SU-DHL-6 (cell line): ENCODE data around the gene HS6ST2.

Experiments used
- H2AFZ ChIP-seq: fragments of 200-600 bp; sonication (generic); 2 replicates; pipeline ENCODE4 v1.6.1; 2014; ENCODE audit warnings: low read depth, mild to moderate bottlenecking, moderate library complexity, mixed read lengths, antibody characterized with exemption, low read length; ENCODE audit not compliant: severe bottlenecking
- H3F3A ChIP-seq: fragments of 200-600 bp; shearing (Covaris generic); 2 replicates; pipeline ENCODE4 v1.6.0; 2016; ENCODE audit warnings: antibody characterized with exemption, mild to moderate bottlenecking; ENCODE audit not compliant: insufficient read depth
- H3K27ac ChIP-seq: fragments of 200-600 bp; sonication (generic); 2 replicates; pipeline ENCODE4 v1.5.1; 2016; ENCODE audit warnings: low read depth, mild to moderate bottlenecking, low read length, moderate library complexity, mixed read lengths
- H3K27me3 ChIP-seq: fragments of 200-600 bp; sonication (generic), shearing (Covaris generic); 2 replicates; pipeline ENCODE4 v1.6.0; 2014; ENCODE audit warnings: mild to moderate bottlenecking, low read length
- H3K36me3 ChIP-seq: fragments of 200-600 bp; sonication (generic); 2 replicates; pipeline ENCODE4 v1.6.1; 2014; ENCODE audit warnings: mild to moderate bottlenecking, low read length, mixed read lengths
- H3K4me2 ChIP-seq: fragments of 300-600, 200-600 bp; shearing (Covaris generic), sonication (generic); 2 replicates; pipeline ENCODE4 v1.6.0; 2014; ENCODE audit warnings: low read length, low read depth, mild to moderate bottlenecking; ENCODE audit not compliant: poor library complexity, severe bottlenecking
- H3K4me3 ChIP-seq: fragments of 200-600 bp; sonication (generic); 2 replicates; pipeline ENCODE4 v1.5.1; 2014; ENCODE audit warnings: antibody characterized with exemption, low read length, mild to moderate bottlenecking, mixed read lengths; ENCODE audit not compliant: insufficient read depth, poor library complexity, severe bottlenecking
- H3K79me2 ChIP-seq: fragments of 200-600 bp; sonication (generic); 2 replicates; pipeline ENCODE4 v1.6.1; 2014; ENCODE audit warnings: mild to moderate bottlenecking, low read length, moderate library complexity; ENCODE audit not compliant: insufficient read depth
- H3K9ac ChIP-seq: fragments of 200-600 bp; sonication (generic); 2 replicates; pipeline ENCODE4 v1.7.0; 2014; ENCODE audit warnings: mild to moderate bottlenecking, low read length
- H3K9me2 ChIP-seq: fragments of 200-600 bp; sonication (generic); replicated peaks from 2 replicates; pipeline ENCODE4 v1.6.1; 2014; ENCODE audit warnings: low read length; ENCODE audit not compliant: insufficient read depth
- H3K9me3 ChIP-seq: fragments of 200-600 bp; sonication (generic); 2 replicates; pipeline ENCODE4 v1.6.1; 2014; ENCODE audit warnings: low read length, mixed read lengths; ENCODE audit not compliant: insufficient read depth
- H4K20me1 ChIP-seq: fragments of 200-600 bp; sonication (generic); 2 replicates; pipeline ENCODE4 v1.6.1; 2014; ENCODE audit warnings: low read depth, mild to moderate bottlenecking, antibody characterized with exemption, low read length, moderate library complexity, mixed read lengths
- EZH2phosphoT487 ChIP-seq: fragments of 200-600 bp; sonication (generic), shearing (Covaris generic); conservative IDR thresholded peaks from 2 replicates; pipeline ENCODE4 v1.6.1; 2018; ENCODE audit warnings: mild to moderate bottlenecking, antibody characterized with exemption, low read length, moderate library complexity, mixed read lengths
- TF ChIP-seq, protein P1 (sequence below): fragments of 200-600 bp; sonication (generic); IDR thresholded peaks from one replicate; pipeline ENCODE4 v1.5.1; 2017; ENCODE audit warnings: antibody characterized with exemption, mild to moderate bottlenecking, low read length, moderate library complexity; ENCODE audit not compliant: insufficient read depth, poor library complexity, severe bottlenecking

The HS6ST2 gene

DNA sequence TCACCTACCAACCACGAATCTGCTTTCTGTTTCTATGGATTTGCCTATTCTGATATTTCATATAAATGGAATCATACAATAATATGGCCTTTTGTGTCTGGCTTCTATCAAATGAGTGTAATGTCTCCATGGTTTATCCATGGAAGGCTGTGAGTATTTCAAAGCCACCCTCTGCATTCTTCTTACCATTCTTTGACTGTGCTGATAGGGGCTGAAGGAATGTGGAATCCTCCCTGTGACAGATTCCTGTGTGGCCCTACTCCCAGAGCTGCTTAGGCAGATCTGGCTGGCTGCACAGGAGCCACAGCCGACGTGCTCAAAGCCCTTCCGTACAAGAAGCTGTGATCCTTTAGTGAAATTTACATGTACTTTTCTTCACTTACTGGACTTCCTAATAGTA, 163.2 kb downstream of the HS6ST2 start:
- H3K27me3 ChIP-seq: no peaks in the 10 kb centered on the region
- H3K9me3 ChIP-seq: no peaks in the 10 kb centered on the region
- no peaks in the 10 kb centered on the region for H3K9me2 ChIP-seq
- H3K4me2 ChIP-seq: no peak overlapping the region
- H3K9ac ChIP-seq: no peak overlapping the region
- TF ChIP-seq, protein P1, sequence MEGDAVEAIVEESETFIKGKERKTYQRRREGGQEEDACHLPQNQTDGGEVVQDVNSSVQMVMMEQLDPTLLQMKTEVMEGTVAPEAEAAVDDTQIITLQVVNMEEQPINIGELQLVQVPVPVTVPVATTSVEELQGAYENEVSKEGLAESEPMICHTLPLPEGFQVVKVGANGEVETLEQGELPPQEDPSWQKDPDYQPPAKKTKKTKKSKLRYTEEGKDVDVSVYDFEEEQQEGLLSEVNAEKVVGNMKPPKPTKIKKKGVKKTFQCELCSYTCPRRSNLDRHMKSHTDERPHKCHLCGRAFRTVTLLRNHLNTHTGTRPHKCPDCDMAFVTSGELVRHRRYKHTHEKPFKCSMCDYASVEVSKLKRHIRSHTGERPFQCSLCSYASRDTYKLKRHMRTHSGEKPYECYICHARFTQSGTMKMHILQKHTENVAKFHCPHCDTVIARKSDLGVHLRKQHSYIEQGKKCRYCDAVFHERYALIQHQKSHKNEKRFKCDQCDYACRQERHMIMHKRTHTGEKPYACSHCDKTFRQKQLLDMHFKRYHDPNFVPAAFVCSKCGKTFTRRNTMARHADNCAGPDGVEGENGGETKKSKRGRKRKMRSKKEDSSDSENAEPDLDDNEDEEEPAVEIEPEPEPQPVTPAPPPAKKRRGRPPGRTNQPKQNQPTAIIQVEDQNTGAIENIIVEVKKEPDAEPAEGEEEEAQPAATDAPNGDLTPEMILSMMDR: no peak
- TF ChIP-seq EZH2phosphoT487: no peak
- no peak overlapping the region for H3K27ac ChIP-seq
- H2AFZ ChIP-seq: no peak overlapping the region
- H3K79me2 ChIP-seq: no peaks in the 10 kb centered on the region
- no peaks in the 10 kb centered on the region for H4K20me1 ChIP-seq
- no peaks in the 10 kb centered on the region for H3K36me3 ChIP-seq
- no peaks in the 10 kb centered on the region for H3F3A ChIP-seq
- no peak overlapping the region for H3K4me3 ChIP-seq

DNA sequence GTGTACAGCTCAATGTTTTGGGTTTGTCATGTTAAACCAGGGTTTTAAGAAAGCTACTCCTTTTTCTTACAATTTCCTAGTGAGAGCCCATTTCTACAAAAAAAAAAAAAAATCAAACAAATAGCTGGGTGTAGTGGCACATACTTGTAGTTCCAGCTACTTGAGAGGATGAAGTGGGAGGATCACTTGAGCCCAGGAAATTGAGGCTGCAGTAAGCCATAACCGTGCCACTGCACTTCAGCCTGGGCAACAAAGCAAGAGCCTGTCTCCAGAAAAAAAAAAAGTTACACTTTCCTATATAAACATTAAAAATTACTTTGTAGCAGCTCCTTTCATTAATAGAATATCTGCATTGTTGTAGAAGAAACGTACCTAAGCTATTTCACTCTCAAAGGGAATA, 166.7 kb downstream of the HS6ST2 start:
- no peaks in the 10 kb centered on the region for H4K20me1 ChIP-seq
- TF ChIP-seq, protein P1: no peak
- TF ChIP-seq EZH2phosphoT487: no peak
- no peaks in the 10 kb centered on the region for H3K79me2 ChIP-seq
- H3K27ac ChIP-seq: no peak overlapping the region
- H2AFZ ChIP-seq: no peak overlapping the region
- no peaks in the 10 kb centered on the region for H3K9me3 ChIP-seq
- no peak overlapping the region for H3K4me2 ChIP-seq
- no peaks in the 10 kb centered on the region for H3K27me3 ChIP-seq
- H3K4me3 ChIP-seq: no peak overlapping the region
- no peaks in the 10 kb centered on the region for H3F3A ChIP-seq
- H3K9me2 ChIP-seq: no peaks in the 10 kb centered on the region
- H3K9ac ChIP-seq: no peak overlapping the region
- no peaks in the 10 kb centered on the region for H3K36me3 ChIP-seq

DNA sequence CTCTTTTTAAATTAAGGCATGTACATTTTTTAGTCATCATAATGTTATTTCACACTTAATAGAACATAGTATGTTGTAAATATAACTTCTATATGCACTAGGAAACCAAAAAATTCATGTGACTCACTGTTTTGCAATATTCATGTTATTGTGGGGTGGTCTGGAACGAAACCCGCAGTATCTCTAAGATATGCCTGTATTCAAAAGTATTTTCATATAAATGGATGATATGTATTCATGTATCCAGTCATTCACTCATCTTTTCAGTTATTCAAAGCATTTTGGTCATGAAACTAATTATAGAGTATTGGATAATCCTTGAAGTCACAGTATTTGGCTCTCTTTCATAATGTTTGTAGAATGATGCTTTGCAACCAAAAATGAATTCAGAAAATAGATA, 168.1 kb downstream of the HS6ST2 start:
- Histone ChIP-seq H3K4me2 (no peak overlapping the region), H3K9me2 (no peaks in the 10 kb centered on the region), H4K20me1 (no peaks in the 10 kb centered on the region), H3K27me3 (no peaks in the 10 kb centered on the region), H3F3A (no peaks in the 10 kb centered on the region), H3K9ac (no peak overlapping the region), H3K9me3 (no peaks in the 10 kb centered on the region), H3K36me3 (no peaks in the 10 kb centered on the region), H3K27ac (no peak overlapping the region), H3K4me3 (no peak overlapping the region), H2AFZ (no peak overlapping the region), H3K79me2 (no peaks in the 10 kb centered on the region)
- TF ChIP-seq, protein P1: no peak
- no peak for TF ChIP-seq EZH2phosphoT487
